Measurements from ENCODE around the gene PNMA5.

GRCh38 chrX:152942077-152942442 lies 51.9 kb downstream of the PNMA5 start:
- TF ChIP-seq EZH2phosphoT487 (IDR thresholded peaks at IDR 0.05; ENCODE audit: low read depth) (no peak), CTCF (IDR thresholded peaks at IDR 0.05; ENCODE audit: low read depth, low read length) (no peak)
